Smooth muscle cell (in vitro differentiated cells): ENCODE results near the gene RAMP3. TPM values are rescaled to one million over a fixed set of nuclear protein-coding genes. Genes with fewer than 3 reads are reported as not detected.

ENCODE experiments used
- DNase-seq: peaks from one replicate; lab custom pipeline; 2025; ENCODE audit not compliant: unreplicated experiment; lab: John Stamatoyannopoulos, UW
- H2AFZ ChIP-seq: fragments of 200-600 bp; sonication (generic); 2 replicates; pipeline ENCODE4 v1.6.0; 2016; ENCODE audit warnings: antibody characterized with exemption, low read depth, mild to moderate bottlenecking
- H3F3A ChIP-seq: fragments of 200-600 bp; sonication (generic); 2 replicates; pipeline ENCODE4 v1.6.0; 2017; ENCODE audit warnings: antibody characterized with exemption, low read depth
- H3K27ac ChIP-seq: fragments of 200-600 bp; sonication (generic); 2 replicates; pipeline ENCODE4 v1.5.1; 2016; ENCODE audit warnings: low read depth, mild to moderate bottlenecking
- H3K27me3 ChIP-seq: fragments of 200-600 bp; sonication (generic); 2 replicates; pipeline ENCODE4 v1.6.1; 2016; ENCODE audit warnings: low read depth, mild to moderate bottlenecking
- H3K36me3 ChIP-seq: fragments of 200-600 bp; sonication (generic); 2 replicates; pipeline ENCODE4 v1.5.1; 2016; ENCODE audit warnings: low read depth
- H3K4me1 ChIP-seq: fragments of 200-600 bp; sonication (generic); 2 replicates; pipeline ENCODE4 v1.5.1; 2016; ENCODE audit warnings: low read depth
- H3K4me2 ChIP-seq: fragments of 200-600 bp; sonication (generic); 2 replicates; pipeline ENCODE4 v1.6.0; 2016; ENCODE audit warnings: mild to moderate bottlenecking
- H3K4me3 ChIP-seq: fragments of 200-600 bp; sonication (generic); 2 replicates; pipeline ENCODE4 v1.5.1; 2016; ENCODE audit warnings: mild to moderate bottlenecking
- H3K79me2 ChIP-seq: fragments of 200-600 bp; sonication (generic); 2 replicates; pipeline ENCODE4 v1.6.0; 2016; ENCODE audit warnings: low read depth, mild to moderate bottlenecking
- H3K9ac ChIP-seq: fragments of 200-600 bp; sonication (generic); 2 replicates; pipeline ENCODE4 v1.6.0; 2016; ENCODE audit warnings: low read depth
- H3K9me3 ChIP-seq: fragments of 200-600 bp; sonication (generic); replicated peaks from 2 replicates; pipeline ENCODE4 v1.5.1; 2016; ENCODE audit warnings: low read depth
- H4K20me1 ChIP-seq: fragments of 200-600 bp; sonication (generic); 2 replicates; pipeline ENCODE4 v1.6.0; 2016; ENCODE audit warnings: low read depth
- CTCF ChIP-seq: fragments of 200-600 bp; sonication (generic); IDR thresholded peaks from 2 replicates; pipeline ENCODE4 v1.5.1; 2017; ENCODE audit warnings: borderline replicate concordance, mild to moderate bottlenecking, antibody characterized with exemption; ENCODE audit not compliant: insufficient read depth, poor library complexity, severe bottlenecking
- WGBS: methylation state at CpG from one replicate; pipeline ENCODE4 v1.1.7; 2016; ENCODE audit warnings: low lambda C conversion rate; 5-methylcytosine and 5-hydroxymethylcytosine counted together
- polyA plus RNA-seq: library from polyadenylated mRNA; unstranded; fragments of >200 nt; fragmentation: Nextera tagmentation; extraction: Ambion mirVana; gene quantifications from 2 replicates; pipeline ENCODE4 v1.2.1, GENCODE V29; 2016
- total RNA-seq: library from RNA; depleted of rRNA; stranded (reverse); fragments of >200 nt; gene quantifications from 2 replicates; pipeline ENCODE4 v1.2.3, GENCODE V29; 2014

RAMP3 gene
- total and polyA plus RNA-seq, 2 experiments from 2014 or later = not detected

DNA sequence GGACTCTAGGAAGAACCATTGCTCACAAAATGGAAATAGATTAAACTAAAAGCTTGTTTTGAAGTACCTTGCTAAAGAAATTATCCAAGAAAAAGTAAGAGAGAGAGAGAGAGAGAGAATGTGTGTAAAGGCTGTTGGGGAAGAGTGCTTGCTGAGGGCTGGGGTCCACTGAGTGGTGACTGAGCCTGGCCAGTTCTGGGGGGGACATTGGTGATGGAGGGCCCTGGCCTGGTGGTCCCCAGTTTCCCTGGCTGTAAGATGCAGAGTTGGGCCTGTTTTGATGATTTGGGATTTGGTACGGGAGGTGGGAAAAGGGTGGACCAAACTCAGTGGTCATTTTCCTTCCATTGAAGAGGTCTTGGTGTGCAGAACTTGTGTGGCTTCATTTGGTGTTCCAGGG lies 880 bp downstream of the RAMP3 start:
- no peak for DNase-seq
- Histone ChIP-seq H3K27ac (no peak overlapping the region), H4K20me1 (no peaks in the 10 kb centered on the region), H3K36me3 (no peaks in the 10 kb centered on the region), H3K27me3 (peaks cover 45% of the 10 kb centered on the region), H3K9me3 (no peaks in the 10 kb centered on the region), H3K4me2 (no peak overlapping the region), H3K79me2 (no peaks in the 10 kb centered on the region), H3K4me3 (no peak overlapping the region), H2AFZ (no peak overlapping the region), H3K9ac (no peak overlapping the region), H3F3A (no peaks in the 10 kb centered on the region), H3K4me1 (no peaks in the 10 kb centered on the region)
- no peak for TF ChIP-seq CTCF
- WGBS = 95% methylated on average over 1 of the region's 1 CpG

- no peaks in the 10 kb centered on the region for H3K4me1 ChIP-seq
- H3K27me3 ChIP-seq = peaks cover 45% of the 10 kb centered on the region
- H4K20me1 ChIP-seq = no peaks in the 10 kb centered on the region
- no peaks in the 10 kb centered on the region for H3K79me2 ChIP-seq
- no peak for DNase-seq
- no peaks in the 10 kb centered on the region for H3K36me3 ChIP-seq
- TF ChIP-seq CTCF = no peak
- no peak overlapping the region for H2AFZ ChIP-seq
- no peaks in the 10 kb centered on the region for H3F3A ChIP-seq
- H3K4me2 ChIP-seq = no peak overlapping the region
- H3K9ac ChIP-seq = no peak overlapping the region
- H3K27ac ChIP-seq = no peak overlapping the region
- no peaks in the 10 kb centered on the region for H3K9me3 ChIP-seq
- 96% methylated on average over 4 of the region's 4 CpGs for WGBS
- H3K4me3 ChIP-seq = no peak overlapping the region
These were observed 1.7 kb downstream of the RAMP3 start for GRCh38 chr7:45159296-45159695.

- no peak for DNase-seq
- Histone ChIP-seq H3K9ac (no peak overlapping the region), H3K4me3 (no peak overlapping the region), H3F3A (no peaks in the 10 kb centered on the region), H3K4me2 (no peak overlapping the region), H4K20me1 (no peaks in the 10 kb centered on the region), H3K79me2 (no peaks in the 10 kb centered on the region), H2AFZ (no peak overlapping the region), H3K27ac (no peak overlapping the region), H3K36me3 (no peaks in the 10 kb centered on the region), H3K4me1 (no peaks in the 10 kb centered on the region), H3K27me3 (peaks cover 43% of the 10 kb centered on the region), H3K9me3 (no peaks in the 10 kb centered on the region)
- TF ChIP-seq CTCF = no peak
- 78% methylated on average over 10 of the region's 10 CpGs for WGBS
These were observed 2.9 kb downstream of the RAMP3 start for GRCh38 chr7:45160417-45160881.

- Histone ChIP-seq H3K27ac (no peak overlapping the region), H3K4me3 (no peak overlapping the region), H3K36me3 (no peaks in the 10 kb centered on the region), H3K27me3 (peaks cover 38% of the 10 kb centered on the region), H3F3A (no peaks in the 10 kb centered on the region), H3K79me2 (no peaks in the 10 kb centered on the region), H4K20me1 (no peaks in the 10 kb centered on the region), H2AFZ (no peak overlapping the region), H3K9me3 (no peaks in the 10 kb centered on the region), H3K9ac (no peak overlapping the region), H3K4me2 (no peak overlapping the region), H3K4me1 (no peaks in the 10 kb centered on the region)
- 90% methylated on average over 4 of the region's 4 CpGs for WGBS
- TF ChIP-seq CTCF = no peak
- no peak for DNase-seq
These were observed 3.5 kb downstream of the RAMP3 start for GRCh38 chr7:45161138-45161537.
